NCI-H510A (cell line): Measurements from ENCODE around the gene EYA2.
A peak's percentile ranks its signal among the peaks of the same experiment; 100 is the strongest.
"Not testable (repeated sequence)": the region's sequence is repeated elsewhere in the genome, so short reads cannot be mapped to it uniquely, and the experiment has no call there.

ENCODE experiments used
- DNase-seq: peaks from one replicate; lab custom pipeline; 2025; lab: John Stamatoyannopoulos, UW

EYA2 gene

GRCh38 chr20:47175493-47175892, 280.9 kb downstream of the EYA2 start:
- no peak for DNase-seq

- DNase-seq: not testable (repeated sequence)
These were observed 281.6 kb downstream of the EYA2 start for GRCh38 chr20:47176217-47176616.

GRCh38 chr20:47178277-47178676, 283.6 kb downstream of the EYA2 start:
- DNase-seq: no peak

DNA sequence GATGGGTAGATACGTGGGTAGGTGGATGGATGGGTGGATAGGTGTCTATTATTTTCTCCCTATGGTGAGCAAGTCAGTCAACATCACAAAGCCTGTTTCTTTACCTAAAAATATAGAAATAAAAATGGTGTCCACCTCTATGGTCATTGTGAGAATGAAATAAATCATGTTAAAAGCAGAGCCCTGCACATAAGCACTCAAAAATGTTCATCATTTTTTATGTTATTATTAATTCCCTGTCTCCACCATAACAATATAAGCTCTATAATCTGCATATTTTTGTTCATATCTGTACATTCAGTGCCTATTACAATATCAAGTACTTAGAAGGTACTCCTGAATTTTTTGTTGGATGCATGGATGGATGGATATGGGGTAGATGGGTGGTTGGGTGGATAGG, 284.2 kb downstream of the EYA2 start:
- no peak for DNase-seq

DNA sequence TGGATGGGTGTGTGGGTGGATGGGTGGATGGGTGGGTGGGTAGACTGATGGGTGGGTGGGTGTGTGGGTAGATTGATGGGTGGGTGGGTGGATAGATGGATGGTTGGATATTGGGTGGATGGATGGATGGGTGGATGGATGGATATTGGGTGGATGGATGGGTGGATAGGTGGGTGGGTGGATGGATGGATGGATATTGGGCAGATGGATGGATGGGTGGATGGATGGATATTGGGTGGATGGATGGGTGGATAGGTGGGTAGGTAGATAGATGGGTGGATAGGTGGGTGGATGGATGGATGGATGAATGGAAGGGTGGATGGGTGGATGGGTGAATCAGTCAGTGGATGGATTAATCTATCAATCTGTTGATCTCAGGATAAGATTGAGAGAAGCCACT, 284.6 kb downstream of the EYA2 start:
- no peak for DNase-seq

- DNase-seq: peak; percentile 11
These were observed 286.6 kb downstream of the EYA2 start for GRCh38 chr20:47181056-47181862.

- no peak for DNase-seq
These were observed 288.7 kb downstream of the EYA2 start for GRCh38 chr20:47183367-47183766.

GRCh38 chr20:47187450-47188195, 293.0 kb downstream of the EYA2 start:
- DNase-seq: no peak

DNA sequence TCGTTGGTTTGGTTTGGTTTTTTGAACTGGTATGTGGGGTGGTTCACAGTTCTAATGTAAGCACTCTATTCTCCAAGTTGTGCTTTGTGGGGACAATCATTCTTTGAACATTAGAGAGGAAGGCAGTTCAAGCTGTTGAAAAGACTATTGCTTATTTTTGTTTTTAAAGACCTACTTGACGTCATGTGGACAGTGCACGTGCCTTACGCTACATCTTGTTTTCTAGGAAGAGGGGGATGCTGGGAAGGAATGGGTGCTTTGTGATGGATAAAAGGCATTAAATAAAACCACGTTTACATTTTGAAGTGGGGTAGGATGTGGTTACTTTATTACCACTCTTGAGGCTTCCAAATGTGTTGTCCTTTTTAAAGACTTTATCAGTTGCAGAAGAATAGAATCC, 293.9 kb downstream of the EYA2 start:
- no peak for DNase-seq

- DNase-seq: no peak
These were observed 294.4 kb downstream of the EYA2 start for GRCh38 chr20:47189060-47189459.

DNA sequence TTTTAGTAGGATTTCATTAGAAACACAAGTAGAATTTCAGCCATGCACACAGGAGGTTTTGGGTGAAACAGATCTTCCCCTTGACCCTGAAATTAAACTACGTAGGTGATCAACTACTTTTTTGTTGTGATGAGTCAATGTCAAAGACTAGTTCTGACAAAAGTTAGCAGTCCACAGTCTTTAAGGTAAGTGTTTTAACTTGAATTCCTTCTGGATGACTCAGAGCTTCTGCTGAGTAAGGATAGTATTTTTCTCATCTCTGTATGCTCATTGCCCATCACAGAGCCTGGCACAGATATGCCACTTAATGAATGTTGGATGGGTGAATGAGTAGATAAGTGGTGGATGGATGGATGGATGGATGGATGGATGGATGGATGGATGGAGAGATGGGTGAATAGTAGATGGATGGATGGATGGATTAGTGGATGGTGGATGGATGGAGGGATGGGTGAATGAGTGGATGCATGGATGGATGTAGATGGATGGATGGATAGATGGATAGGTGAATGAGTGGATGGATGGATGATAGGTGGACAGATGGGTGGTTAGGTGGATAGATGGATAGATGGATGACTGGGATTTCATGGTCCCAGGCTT, 296.5 kb downstream of the EYA2 start:
- no peak for DNase-seq

DNA sequence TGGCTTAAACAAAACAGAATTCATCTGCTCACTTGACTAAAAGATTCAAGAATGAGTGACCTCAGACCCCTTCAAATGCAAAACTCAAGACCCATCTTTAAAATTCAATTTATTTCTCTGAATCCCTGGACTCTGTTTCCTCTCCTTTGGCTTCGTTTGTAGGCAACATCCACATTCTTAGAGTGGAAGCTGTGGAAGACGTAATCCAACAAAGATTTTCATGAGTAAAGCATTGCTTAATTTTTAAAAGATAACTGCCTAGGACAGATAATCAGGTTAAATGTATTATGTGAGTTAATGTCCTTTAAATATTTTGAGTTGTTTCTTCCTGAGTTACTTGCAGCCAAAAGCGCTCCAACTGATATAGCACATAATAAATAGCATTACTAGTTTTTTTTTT, 297.3 kb downstream of the EYA2 start:
- no peak for DNase-seq

GRCh38 chr20:47195573-47195972, 300.9 kb downstream of the EYA2 start:
- DNase-seq: no peak

DNA sequence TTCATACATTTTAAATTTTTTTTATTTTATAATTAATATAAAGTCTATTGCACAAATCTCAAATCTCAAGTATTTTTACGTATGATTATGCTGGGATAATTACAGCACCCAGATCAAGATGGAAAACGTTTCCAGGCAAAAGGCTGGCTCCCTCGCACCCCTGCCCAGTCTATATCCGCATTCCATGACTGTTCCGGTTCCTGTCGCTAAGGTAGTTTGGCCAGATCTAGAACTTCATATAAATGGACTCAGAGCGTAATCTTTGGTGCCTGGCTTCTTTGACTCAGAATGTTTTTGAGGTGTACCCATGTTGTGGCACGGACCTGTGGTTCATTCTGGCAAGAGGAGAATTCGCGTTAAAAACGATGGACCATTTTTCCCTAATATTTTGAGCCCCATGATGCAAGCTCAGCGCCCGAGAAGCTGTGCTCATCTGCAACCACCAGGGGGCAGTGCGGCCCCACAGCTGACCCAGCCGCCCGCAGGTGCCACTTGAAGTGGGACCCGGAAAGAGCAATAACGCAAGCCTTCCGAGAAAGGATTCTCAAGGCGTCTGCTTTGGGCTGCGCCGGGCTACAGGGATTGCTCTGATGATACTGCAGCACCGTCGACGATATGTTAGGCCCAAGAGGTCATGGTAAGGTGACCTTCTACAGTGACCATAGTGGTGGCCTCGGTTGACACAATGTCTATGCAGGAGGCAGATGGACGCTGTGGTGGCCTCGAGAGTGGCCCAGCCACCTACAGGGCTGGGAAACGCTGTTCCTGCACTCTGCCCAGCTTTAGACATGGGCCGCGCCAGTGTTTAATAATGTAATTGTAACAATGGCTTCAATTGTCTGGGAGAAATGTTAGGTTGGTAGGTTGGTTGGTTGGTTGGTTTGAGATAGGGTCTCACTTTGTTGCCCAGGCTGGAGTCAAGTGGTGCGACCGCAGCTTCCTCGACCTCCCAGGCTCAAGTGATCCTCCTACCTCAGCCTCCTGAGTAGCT, 301.7 kb downstream of the EYA2 start:
- DNase-seq: peak; percentile 50

DNA sequence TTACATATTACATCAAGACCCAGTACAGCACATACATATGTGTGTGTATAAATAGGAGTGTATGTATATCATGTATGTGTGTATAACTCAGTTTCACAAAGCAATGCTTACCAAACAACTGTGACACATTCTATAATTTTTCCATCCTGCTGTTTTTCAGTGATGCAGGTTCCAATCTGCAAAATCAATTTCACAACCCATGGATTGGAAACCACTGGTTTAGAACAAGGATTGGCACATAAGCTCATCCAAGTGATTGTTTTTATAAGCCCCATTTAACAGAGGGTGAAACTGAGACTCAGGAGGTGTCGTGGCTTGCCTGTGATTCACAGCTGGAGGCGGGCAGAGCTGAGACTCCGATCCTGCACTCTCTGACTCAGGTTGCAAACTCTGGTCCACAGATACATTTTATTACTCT, 303.6 kb downstream of the EYA2 start:
- no peak for DNase-seq

DNA sequence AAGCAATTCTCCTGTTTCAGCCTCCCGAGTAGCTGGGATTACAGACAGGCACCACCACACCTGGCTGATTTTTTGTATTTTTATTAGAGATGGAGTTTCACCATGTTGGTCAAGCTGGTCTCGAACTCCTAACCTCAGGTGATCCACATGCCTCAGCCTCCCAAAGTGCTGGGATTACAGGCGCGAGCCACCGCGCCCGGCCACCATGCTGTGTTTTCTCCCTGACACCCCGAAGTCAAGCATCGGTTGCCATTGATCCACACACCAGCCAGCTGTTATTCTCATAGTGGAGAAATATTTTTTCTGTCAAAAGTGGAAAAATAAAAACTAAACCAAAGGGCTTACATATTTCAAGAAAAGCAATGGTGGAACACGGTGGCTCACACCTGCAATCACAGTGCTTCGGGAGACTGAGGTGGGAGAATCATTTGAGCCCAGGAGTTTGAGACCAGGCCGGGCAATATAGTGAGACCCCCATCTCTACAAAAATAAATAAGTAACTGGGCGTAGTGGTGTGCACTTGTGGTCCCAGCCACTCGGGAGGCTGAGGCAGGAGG, 304.4 kb downstream of the EYA2 start:
- DNase-seq: no peak

GRCh38 chr20:47201074-47201730, 306.6 kb downstream of the EYA2 start:
- DNase-seq: no peak

DNA sequence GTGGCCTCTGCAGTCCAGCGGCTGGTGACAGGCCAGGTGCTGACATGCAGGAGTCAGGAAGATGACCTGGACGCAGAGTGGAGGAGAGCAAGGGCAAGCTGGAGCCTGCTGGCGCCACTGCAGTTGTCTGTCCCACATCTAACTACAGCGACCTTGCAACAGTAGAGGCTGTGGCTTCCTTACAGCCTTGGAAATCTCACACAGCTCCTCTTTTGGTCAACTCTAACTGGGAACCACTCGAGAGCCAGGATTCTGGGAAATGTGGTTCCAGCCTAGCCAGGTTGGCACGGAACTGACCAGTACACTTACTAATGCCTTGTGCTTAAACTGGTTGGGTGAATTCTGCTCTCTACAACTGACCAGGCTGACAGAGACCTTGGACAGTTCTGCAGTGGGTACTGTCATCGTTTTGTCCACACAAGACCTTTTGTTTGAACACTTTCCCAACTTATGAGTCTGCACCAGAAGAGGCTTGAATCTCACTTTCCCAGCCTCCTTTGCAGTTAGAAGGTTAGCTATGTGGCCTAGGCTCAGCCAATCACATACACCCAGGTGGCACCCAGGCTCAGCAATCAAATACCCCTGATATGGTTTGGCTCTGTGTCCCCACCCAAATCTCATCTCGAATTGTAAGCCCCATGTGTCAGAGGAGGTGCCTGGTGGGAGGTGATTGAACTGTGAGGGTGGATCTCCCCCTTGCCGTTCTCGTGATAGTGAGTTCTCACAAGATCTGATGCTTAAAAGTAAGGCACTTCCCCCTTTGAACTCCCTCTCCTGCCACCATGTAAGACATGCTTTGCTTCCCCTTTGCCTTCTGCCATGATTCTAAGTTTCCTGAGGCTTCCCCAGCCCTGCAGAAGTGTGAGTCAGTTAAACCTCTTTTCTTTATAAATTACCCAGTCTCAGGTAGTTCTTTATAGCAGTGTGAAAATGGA, 308.4 kb downstream of the EYA2 start:
- DNase-seq: no peak

GRCh38 chr20:47204008-47204849, 309.6 kb downstream of the EYA2 start:
- no peak for DNase-seq
